Bone marrow (tissue), 2 donors: ENCODE results near the gene TMEM17.
A peak's percentile ranks its signal among the peaks of the same experiment; 100 is the strongest.

Experiments used
- DNase-seq, 2 donors: peaks; one replicate each; lab custom pipeline; 2025; lab: John Stamatoyannopoulos, UW

Gene TMEM17

DNA sequence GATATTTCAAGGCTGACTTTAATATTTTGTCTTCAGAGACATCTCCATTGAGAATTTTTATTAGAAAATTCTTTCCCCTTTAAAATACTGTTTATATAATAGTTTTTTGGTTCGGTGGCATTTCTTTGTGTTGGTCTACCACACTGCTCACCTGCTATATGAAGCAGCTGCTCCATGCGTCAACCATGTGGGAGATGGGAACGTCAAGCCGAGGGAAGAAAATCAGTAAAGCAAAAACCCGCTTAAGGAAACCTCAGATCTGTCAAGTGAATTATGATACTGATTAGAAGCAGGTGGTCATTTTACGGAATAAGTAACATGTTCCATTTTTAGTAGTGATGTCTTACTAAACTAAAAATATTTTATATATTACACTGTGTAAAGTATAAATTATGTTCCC, 5.6 kb upstream of the TMEM17 start:
- DNase-seq, result no peak

DNA sequence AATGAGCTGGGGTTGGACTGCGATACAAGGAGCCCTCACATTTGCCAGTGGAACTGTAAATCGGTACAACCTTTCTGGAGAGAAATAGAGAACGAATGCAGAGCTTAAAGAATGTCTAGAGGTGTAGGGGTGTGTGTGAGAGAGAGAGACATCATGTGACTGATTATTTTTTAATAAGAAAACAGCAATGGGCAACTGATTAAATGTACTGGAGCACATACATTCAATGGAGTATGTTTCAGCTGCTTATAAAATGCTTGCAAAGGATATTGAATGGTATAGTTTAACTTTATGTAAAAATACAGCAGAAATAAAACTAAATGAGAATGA, 391 bp upstream of the TMEM17 start:
- DNase-seq, result no peak

GRCh38 chr2:62505109-62505749, 766 bp downstream of the TMEM17 start:
- no peak for DNase-seq

- no peak for DNase-seq
Measured at GRCh38 chr2:62504657-62505056, 1.3 kb downstream of the TMEM17 start.

DNA sequence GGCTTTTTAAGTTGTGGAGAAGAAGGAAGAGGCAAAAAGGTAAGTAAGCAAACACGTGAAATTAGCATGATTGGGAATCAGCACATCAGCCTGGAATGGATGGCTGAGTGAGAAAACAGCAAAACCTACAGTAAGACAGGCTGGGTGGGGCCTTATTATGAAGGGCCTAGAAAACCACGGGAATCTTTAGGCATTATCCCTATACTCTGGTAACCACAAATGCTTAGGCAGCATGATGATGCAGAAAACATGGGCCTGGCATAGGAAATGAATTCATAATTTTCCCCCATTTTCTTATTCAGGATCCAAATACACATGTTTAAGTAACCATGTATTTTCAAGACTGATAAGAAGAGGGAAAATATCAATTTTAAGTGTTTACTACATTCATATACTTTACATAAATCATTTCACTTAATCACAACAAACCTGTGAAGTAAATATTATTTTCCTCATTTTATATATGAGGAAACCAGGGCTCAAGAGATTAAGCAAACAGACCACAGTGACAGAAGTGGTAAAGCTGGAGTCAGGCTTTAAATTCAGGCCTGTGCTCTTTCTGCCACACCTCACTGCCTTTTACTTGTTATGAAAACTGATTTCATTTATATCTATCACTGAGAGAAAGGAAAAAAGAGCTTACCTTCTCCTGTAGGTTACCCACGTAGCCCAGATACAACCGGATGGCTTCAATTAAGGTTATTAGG, 4.0 kb downstream of the TMEM17 start:
- no peak for DNase-seq

DNA sequence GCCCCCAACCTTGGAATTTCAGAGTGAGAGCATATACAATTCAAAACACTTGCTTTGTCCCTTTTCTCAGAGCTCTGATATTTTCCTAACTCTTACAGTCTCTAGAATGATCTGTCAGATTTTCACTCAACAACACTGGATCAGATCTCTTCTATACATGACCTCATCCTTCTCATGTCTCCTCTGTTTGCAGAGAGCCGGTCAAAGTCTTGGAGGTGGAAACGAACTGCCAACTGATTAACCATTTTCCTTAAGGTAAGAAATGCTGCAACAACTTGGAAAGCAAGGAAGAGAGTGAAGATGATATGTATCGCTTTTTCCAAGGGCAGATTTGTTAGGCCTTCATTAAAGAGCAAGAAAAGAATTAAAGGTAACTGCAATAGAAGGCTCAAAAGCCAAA, 4.9 kb downstream of the TMEM17 start:
- DNase-seq, result no peak

GRCh38 chr2:62499430-62500060, 6.5 kb downstream of the TMEM17 start:
- DNase-seq, result no peak

DNA sequence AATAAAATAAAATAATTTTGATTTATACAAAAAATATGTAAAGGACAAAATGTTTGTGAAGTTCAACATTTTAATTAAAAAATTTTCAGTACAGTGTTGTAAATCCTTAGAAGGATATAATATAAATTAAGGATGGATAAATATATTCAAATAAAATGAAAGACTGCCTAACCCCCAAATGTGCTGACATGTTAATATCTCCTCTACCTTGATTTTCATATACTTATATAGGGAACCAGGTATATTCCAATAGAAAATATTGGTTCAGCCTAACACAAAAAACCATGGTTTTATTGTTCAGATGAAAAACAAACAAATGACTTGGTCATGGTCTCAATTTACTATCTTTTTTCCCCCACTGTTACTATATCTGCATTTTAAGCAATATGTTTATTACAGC, 7.3 kb downstream of the TMEM17 start:
- no peak for DNase-seq

GRCh38 chr2:62495761-62496160, 10.2 kb downstream of the TMEM17 start:
- no peak for DNase-seq

GRCh38 chr2:62492048-62492447, 13.9 kb downstream of the TMEM17 start:
- no peak for DNase-seq

DNA sequence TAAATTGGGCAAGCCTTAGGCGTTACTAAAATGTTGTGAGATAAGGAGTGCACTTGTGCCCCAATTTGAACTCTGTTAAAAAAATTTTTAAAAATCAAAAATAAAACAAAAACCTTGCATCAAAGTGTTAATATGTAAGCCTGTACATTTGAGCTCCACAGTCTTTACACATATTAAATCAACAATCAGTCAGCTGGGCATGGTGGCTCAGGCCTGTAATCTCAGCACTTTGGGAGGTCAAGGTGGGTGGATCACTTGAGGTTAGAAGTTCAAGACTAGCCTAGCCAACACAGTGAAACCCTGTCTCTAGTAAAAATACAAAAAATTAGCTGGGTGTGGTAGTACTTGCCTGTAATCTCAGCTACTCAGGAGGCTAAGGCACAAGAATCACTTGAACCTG, 16.3 kb downstream of the TMEM17 start:
- no peak for DNase-seq

DNA sequence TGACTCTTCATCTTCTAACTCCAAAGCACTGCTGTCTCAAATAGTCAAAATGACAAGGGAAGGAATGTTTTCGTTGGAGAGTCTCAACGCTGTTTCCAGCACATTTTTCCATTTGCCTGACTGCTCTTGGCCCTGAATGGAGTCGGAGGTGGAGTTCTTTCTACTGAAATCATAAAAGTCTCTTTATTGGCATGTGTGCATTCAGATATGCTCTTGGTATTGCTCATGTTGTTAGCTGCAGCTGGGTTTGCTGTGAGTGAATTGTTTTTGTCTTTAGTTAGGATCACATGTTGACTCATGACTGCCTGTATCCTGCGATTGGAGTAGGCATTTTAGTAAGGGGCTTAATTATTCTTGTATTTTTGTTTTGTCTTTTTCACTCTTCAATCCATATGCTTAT, 16.8 kb downstream of the TMEM17 start:
- no peak for DNase-seq

GRCh38 chr2:62486439-62486765, 19.6 kb downstream of the TMEM17 start:
- no peak for DNase-seq

GRCh38 chr2:62485761-62486438, 20.1 kb downstream of the TMEM17 start:
- no peak for DNase-seq

DNA sequence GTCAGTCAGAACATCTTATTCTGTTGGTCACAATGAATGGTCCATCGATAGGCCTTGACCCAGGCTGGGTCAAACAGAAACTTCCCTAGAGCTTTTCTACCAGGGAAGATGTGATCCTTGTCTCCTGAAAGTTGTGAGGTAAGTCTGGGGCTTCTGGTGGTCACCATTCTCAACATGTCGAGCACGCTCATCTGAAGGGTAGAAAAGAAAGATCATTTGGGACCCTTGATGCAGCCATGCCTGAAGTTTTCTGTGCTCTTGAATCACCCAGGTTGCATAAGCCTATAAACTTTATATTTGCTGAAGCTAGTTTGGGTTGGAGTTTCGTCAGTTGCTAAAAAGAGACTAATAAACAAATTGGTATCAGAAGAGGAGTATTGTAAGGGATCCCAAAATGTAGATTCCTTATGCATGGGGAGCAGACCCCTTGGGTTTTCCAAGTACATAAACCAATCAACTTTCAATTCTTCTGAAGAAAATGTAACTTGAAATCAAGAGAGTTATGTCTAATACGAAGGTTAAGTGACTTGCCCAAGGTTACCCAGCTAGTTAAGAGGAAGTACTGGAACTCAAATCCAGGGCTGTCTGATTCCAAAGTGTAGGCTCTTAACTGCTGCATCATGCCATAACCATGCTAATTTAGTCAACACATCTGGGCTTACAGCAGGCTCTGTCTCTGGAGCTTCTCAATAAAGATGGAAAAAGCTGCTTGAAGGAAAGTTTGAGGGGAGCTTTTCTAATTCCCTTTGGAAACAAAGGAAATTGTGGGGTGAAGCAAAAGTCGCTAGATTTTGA, 23.2 kb downstream of the TMEM17 start:
- no peak for DNase-seq

DNA sequence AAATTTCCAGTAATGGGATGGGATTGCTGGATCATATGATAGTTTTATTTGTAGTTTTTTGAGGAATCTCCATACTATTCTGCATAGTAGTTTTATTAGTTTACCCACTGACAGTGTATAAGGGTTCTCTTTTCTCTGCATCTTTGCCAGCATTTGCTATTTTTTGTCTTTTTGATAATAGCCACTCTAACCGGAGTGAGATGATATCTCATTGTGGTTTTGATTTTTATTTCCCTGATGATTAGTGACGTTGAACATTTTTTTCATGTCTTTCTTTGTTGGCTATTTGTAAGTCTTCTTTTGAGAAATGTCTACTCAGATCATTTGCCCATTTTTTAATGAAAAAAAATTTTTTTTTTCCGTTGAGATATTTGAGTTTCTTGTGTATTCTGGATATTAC, 26.1 kb downstream of the TMEM17 start:
- no peak for DNase-seq

DNA sequence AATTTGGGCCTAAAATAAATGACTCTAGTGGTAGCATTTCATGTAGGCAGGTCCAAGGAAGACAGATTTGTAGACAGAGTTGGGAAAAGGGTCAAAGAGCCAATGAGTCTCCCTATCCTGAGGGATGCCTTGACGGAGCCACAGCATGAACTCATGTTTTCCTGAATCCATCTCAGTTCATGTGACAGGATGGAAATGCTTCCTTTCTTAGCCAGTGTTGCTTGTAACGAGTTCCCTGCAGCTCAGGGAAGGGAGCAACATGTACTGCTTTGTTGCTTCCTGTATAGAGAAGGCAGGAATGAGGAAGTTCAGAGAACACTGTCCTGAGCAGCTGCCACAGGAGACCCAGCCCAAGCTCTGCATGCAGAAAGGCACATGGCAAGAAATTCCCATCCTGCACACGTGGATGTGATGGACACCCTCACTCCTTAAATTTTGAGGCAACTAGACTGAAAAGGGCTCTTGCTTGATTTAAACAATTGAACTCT, 27.9 kb downstream of the TMEM17 start:
- peak in 1 of 2 donors; percentile 42 for DNase-seq

- no peak for DNase-seq
Measured at GRCh38 chr2:62477573-62477972, 28.4 kb downstream of the TMEM17 start.

GRCh38 chr2:62475172-62476011, 30.6 kb downstream of the TMEM17 start:
- DNase-seq, result peak in 1 of 2 donors; percentile 72

GRCh38 chr2:62474176-62474575, 31.8 kb downstream of the TMEM17 start:
- no peak for DNase-seq

DNA sequence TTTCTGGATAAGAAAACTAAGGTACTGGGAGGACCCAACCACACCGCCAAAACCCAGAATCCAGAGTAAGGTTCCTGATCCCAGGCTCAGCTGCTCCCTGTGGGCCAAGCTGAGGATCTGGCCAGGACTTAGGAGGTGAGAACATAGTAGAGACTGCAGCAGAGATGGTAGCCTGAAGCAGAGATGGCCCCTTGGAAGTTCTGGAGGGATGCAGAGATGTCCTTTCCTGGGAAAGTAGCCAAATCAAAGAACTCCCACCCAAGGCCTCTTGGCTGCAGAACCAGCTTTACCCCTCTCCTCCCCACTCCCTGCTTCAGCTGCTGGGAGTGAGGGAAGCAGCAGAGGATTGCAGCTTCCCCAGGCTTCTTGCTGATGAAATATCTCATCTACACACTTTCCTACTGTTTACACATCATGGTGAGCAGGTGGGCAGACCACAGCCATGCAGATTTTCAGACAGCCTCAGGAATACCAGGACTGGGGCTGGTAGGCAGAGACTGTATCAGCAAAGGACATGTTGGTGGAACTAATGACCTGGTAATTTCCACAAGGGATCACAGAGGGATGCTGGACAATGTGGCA, 32.7 kb downstream of the TMEM17 start:
- DNase-seq, result no peak
